ENCODE data around the gene CSTF1.

CSTF1 gene

GRCh38 chr20:56350842-56351241 lies 41.6 kb upstream of the CSTF1 start:
- no peak for TF ChIP-seq CTCF (conservative IDR thresholded peaks at IDR 0.05)
- no peak for TF ChIP-seq ZFX (IDR thresholded peaks at IDR 0.05)
- no peak overlapping the region for H3K27ac ChIP-seq

GRCh38 chr20:56352345-56353055 lies 39.9 kb upstream of the CSTF1 start:
- H3K27ac ChIP-seq: no peak overlapping the region
- TF ChIP-seq ZFX (IDR thresholded peaks at IDR 0.05) (no peak), CTCF (conservative IDR thresholded peaks at IDR 0.05) (no peak)

- TF ChIP-seq ZFX (IDR thresholded peaks at IDR 0.05): no peak
- TF ChIP-seq CTCF (conservative IDR thresholded peaks at IDR 0.05): no peak
- H3K27ac ChIP-seq: no peak overlapping the region
Observed at GRCh38 chr20:56353356-56353755, 39.1 kb upstream of the CSTF1 start.

- no peak overlapping the region for H3K27ac ChIP-seq
- TF ChIP-seq ZFX (IDR thresholded peaks at IDR 0.05) (no peak), CTCF (conservative IDR thresholded peaks at IDR 0.05) (no peak)
Observed at GRCh38 chr20:56358070-56358469, 34.4 kb upstream of the CSTF1 start.

- TF ChIP-seq CTCF (conservative IDR thresholded peaks at IDR 0.05): no peak
- no peak for TF ChIP-seq ZFX (IDR thresholded peaks at IDR 0.05)
- H3K27ac ChIP-seq: peak within 1 kb of the TSS; percentile 77
Observed at GRCh38 chr20:56358600-56359211, 33.7 kb upstream of the CSTF1 start, which contains the start of gene FAM210B. Gene FAM210B (plus strand): TSS chr20:56358974. CDS start chr20:56359006, 32 bp downstream.

GRCh38 chr20:56359212-56360132 lies 33.0 kb upstream of the CSTF1 start:
- peak overlapping the region; percentile 77 for H3K27ac ChIP-seq

More at GRCh38 chr20:56359212-56360132, 33.0 kb upstream of the CSTF1 start:
- TF ChIP-seq CTCF (conservative IDR thresholded peaks at IDR 0.05) (no peak), ZFX (IDR thresholded peaks at IDR 0.05) (peak; percentile 67)

Measured in C4-2B (cell line).